Measurements from ENCODE around the gene F10.

F10 gene

DNA sequence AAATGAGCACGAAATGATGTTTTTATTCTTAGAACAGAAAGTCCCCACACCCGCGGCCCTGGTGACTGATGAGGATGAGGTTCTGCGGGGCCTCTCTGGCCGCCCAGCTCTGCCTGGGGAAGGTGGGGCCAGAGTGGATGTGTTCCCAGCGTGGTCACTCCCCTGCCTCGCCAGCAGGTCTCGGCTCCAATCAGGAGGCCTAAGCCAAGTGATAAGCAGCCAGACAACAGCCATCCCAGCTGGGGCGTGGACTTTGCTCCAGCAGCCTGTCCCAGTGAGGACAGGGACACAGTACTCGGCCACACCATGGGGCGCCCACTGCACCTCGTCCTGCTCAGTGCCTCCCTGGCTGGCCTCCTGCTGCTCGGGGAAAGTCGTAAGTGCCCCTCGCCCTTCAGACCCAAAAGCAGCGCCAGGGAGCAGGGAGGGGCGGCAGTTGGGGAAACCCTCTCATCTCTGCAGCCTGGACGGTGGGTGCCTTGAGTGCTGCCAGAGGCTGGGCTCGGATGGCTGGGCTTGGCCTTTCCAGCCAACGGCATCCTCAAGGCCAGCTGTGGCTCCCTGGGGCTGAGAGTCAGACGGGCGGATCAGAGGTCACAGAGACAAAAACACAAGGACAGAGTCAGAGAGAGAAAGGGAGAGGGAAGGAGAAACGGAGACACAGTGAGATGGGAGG is at the start of gene F10:
F10 (plus strand) TSS at position 250 of the 676 bp plus-strand sequence; CDS start at position 307, 57 bp downstream.
- TF ChIP-seq, protein P1, sequence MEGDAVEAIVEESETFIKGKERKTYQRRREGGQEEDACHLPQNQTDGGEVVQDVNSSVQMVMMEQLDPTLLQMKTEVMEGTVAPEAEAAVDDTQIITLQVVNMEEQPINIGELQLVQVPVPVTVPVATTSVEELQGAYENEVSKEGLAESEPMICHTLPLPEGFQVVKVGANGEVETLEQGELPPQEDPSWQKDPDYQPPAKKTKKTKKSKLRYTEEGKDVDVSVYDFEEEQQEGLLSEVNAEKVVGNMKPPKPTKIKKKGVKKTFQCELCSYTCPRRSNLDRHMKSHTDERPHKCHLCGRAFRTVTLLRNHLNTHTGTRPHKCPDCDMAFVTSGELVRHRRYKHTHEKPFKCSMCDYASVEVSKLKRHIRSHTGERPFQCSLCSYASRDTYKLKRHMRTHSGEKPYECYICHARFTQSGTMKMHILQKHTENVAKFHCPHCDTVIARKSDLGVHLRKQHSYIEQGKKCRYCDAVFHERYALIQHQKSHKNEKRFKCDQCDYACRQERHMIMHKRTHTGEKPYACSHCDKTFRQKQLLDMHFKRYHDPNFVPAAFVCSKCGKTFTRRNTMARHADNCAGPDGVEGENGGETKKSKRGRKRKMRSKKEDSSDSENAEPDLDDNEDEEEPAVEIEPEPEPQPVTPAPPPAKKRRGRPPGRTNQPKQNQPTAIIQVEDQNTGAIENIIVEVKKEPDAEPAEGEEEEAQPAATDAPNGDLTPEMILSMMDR (conservative IDR thresholded peaks at IDR 0.05), result no peak
- no peak within 1 kb of the TSS for H3K27ac ChIP-seq

- no peak overlapping the region for H3K27ac ChIP-seq
- TF ChIP-seq, protein P1 (conservative IDR thresholded peaks at IDR 0.05), result no peak
Observed at GRCh38 chr13:113073942-113074341, 48.7 kb upstream of the F10 start.

- no peak overlapping the region for H3K27ac ChIP-seq
- TF ChIP-seq, protein P1 (conservative IDR thresholded peaks at IDR 0.05), result no peak
Observed at GRCh38 chr13:113074401-113074800, 48.2 kb upstream of the F10 start.

- TF ChIP-seq, protein P1 (conservative IDR thresholded peaks at IDR 0.05), result no peak
- H3K27ac ChIP-seq, result no peak overlapping the region
Observed at GRCh38 chr13:113074876-113075275, 47.7 kb upstream of the F10 start.

DNA sequence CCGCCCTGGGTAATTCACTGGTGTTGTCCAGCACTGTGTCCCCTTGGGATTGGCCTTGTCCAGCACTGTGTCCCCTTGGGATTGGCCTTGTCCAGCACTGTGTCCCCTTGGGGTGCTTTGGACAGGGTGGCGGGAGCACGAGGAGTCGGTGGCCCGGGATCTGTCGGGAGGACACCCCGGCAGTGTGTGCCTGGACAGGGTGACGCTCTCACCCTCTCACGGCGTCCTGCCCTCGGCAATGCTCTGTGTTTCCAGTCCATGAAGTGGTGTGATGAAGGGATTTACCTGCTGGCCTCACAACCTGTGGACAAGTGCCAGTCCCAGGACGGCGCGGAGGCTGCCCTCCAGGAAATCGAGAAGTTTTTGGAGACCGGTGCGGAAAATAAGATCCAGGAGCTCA is 46.9 kb upstream of the F10 start:
- H3K27ac ChIP-seq, result no peak overlapping the region
- TF ChIP-seq, protein P1 (conservative IDR thresholded peaks at IDR 0.05), result no peak

GRCh38 chr13:113076681-113077401 is 45.8 kb upstream of the F10 start:
- TF ChIP-seq, protein P1 (conservative IDR thresholded peaks at IDR 0.05), result no peak
- H3K27ac ChIP-seq, result no peak overlapping the region

DNA sequence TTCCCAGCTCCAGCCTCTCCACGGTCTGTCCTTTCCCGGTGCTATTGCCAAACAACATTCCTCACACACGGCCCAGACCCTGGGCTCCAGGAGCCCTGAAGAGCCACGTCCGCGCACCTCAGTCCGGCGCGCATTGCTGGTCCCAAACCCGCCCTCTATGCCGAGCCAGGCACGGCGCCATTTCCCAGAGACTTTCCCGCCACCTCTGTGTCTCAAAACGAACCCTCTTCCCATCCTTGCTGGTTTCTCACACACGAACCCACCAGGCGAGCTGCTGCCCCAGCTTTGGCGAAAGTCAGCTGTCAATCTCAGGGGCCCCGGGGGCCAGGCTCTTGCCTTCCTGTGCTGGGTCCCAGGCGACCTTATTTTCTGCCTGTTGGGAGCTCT is 45.0 kb upstream of the F10 start:
- H3K27ac ChIP-seq, result no peak overlapping the region
- TF ChIP-seq, protein P1 (conservative IDR thresholded peaks at IDR 0.05), result no peak

All from VCaP (cell line).